ENCODE results near the gene CLDN17.

Gene CLDN17

DNA sequence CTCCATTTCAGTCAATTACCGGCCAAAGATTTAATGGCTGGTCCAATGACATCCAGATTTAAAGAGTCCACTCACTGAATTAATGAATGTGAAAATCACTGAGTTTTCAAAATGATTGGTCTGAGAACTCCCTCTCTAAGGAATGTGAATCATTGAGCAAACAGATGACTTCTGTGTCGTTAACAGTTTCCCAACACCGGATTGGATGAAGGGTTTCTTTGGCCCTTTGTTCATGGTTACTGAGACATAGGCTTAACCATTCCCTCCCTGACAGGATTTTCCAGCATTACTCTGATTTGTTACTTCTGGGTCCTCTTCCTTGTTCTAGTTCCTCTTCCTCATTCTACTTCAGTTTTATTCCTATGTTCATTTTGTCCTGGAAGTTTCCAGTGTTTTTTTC is 1.5 kb upstream of the CLDN17 start:
- no peaks in the 10 kb centered on the region for H3K79me1 ChIP-seq (replicated peaks; ENCODE audit: low read length, poor library complexity, severe bottlenecking)
- no peak overlapping the region for H3K27ac ChIP-seq (ENCODE audit: low read length, poor library complexity, severe bottlenecking)
- H3K4me1 ChIP-seq (ENCODE audit: control insufficient read depth, insufficient read depth, low read depth, low read length): no peaks in the 10 kb centered on the region
- H3K4me3 ChIP-seq (ENCODE audit: insufficient read depth in 1 of 2, low read depth in 1 of 2, low read length in 2 of 2): no peak overlapping the region
- H3K9me3 ChIP-seq (ENCODE audit: control insufficient read depth, low read length): no peaks in the 10 kb centered on the region
- no peak for DNase-seq
- H2BK120ac ChIP-seq (ENCODE audit: low read depth, low read length): no peak overlapping the region
- H2AFZ ChIP-seq (ENCODE audit: low read depth, low read length): no peak overlapping the region
- H2BK15ac ChIP-seq (ENCODE audit: low read depth, poor library complexity, severe bottlenecking): no peak overlapping the region
- no peak overlapping the region for H3K4ac ChIP-seq (ENCODE audit: low read depth in 1 of 2, low read length in 2 of 2)
- H4K8ac ChIP-seq (ENCODE audit: low read length): no peak overlapping the region
- H3K23ac ChIP-seq (ENCODE audit: low read length in 2 of 2): no peak overlapping the region
- no peaks in the 10 kb centered on the region for H3K27me3 ChIP-seq (ENCODE audit: control insufficient read depth in 1 of 2, insufficient read depth in 1 of 2, low read length in 2 of 2)
- no peaks in the 10 kb centered on the region for H3K36me3 ChIP-seq (ENCODE audit: control insufficient read depth in 1 of 2, insufficient read depth in 2 of 2, low read depth in 1 of 2, low read length in 2 of 2)
- H3K14ac ChIP-seq (ENCODE audit: low read length in 2 of 2): no peak overlapping the region
- H2BK5ac ChIP-seq (ENCODE audit: low read depth, low read length, poor library complexity, severe bottlenecking): no peak overlapping the region
- no peak overlapping the region for H3K4me2 ChIP-seq (ENCODE audit: low read length, poor library complexity, severe bottlenecking)
- no peak overlapping the region for H2AK5ac ChIP-seq (ENCODE audit: low read length, severe bottlenecking)
- H3K18ac ChIP-seq (ENCODE audit: low read depth in 1 of 2, low read length in 2 of 2): no peak overlapping the region
- 94% methylated on average over 2 of the region's 3 CpGs for WGBS
- H4K91ac ChIP-seq (ENCODE audit: low read length): no peak overlapping the region
- H2BK12ac ChIP-seq (ENCODE audit: low read length in 2 of 2): no peak overlapping the region
- H3K9ac ChIP-seq (ENCODE audit: low read length): no peak overlapping the region

DNA sequence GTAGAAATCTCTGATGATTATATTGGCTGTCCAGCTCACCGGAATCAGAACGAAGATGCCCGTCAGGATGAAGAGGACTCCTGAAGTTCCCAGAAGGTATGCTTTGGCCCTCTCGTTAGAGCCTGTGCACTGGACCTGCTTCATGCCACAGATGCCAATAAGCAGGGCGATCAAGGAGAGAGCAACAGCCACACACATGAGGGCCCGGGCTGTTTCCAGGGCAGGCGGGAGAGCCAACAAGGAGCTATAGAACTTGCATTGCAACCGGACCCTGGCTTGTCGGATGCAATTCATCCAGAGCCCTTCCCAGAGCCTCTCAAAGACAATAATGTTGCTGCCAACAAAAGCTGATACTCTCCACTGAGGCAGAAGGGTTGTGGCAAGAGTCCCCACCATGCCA is 434 bp downstream of the CLDN17 start:
- H3K79me1 ChIP-seq (replicated peaks; ENCODE audit: low read length, poor library complexity, severe bottlenecking): no peaks in the 10 kb centered on the region
- 88% methylated on average over 9 of the region's 9 CpGs for WGBS

DNA sequence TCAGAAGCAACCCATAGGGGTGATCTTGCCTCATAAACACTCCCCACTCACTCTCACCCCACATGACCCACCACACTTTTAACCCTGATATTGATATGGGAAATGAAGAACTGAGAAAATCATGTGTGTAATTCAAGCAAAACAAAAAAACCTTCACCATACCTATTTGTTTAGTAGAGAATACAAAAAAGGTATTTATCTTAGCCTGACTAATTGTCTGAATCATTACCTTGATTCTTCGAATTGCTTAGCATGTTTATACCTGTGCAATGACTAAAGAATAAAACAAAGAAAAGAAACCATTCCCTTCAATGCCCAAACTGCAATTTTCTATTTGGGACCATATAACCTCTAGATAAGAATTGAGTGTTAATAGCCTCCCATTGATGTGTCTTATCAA is 1.8 kb downstream of the CLDN17 start:
- Histone ChIP-seq H2AFZ (ENCODE audit: low read depth, low read length) (no peak overlapping the region), H3K9ac (ENCODE audit: low read length) (no peak overlapping the region), H3K27me3 (ENCODE audit: control insufficient read depth in 1 of 2, insufficient read depth in 1 of 2, low read length in 2 of 2) (no peaks in the 10 kb centered on the region), H3K9me3 (ENCODE audit: control insufficient read depth, low read length) (no peaks in the 10 kb centered on the region), H3K4me1 (ENCODE audit: control insufficient read depth, insufficient read depth, low read depth, low read length) (no peaks in the 10 kb centered on the region), H2BK15ac (ENCODE audit: low read depth, poor library complexity, severe bottlenecking) (no peak overlapping the region), H4K91ac (ENCODE audit: low read length) (no peak overlapping the region), H3K4ac (ENCODE audit: low read depth in 1 of 2, low read length in 2 of 2) (no peak overlapping the region), H3K23ac (ENCODE audit: low read length in 2 of 2) (no peak overlapping the region), H3K4me3 (ENCODE audit: insufficient read depth in 1 of 2, low read depth in 1 of 2, low read length in 2 of 2) (no peak overlapping the region), H2BK120ac (ENCODE audit: low read depth, low read length) (no peak overlapping the region), H4K8ac (ENCODE audit: low read length) (no peak overlapping the region), H2BK12ac (ENCODE audit: low read length in 2 of 2) (no peak overlapping the region), H3K36me3 (ENCODE audit: control insufficient read depth in 1 of 2, insufficient read depth in 2 of 2, low read depth in 1 of 2, low read length in 2 of 2) (no peaks in the 10 kb centered on the region), H3K14ac (ENCODE audit: low read length in 2 of 2) (no peak overlapping the region), H3K27ac (ENCODE audit: low read length, poor library complexity, severe bottlenecking) (no peak overlapping the region), H2AK5ac (ENCODE audit: low read length, severe bottlenecking) (no peak overlapping the region), H2BK5ac (ENCODE audit: low read depth, low read length, poor library complexity, severe bottlenecking) (no peak overlapping the region), H3K79me1 (replicated peaks; ENCODE audit: low read length, poor library complexity, severe bottlenecking) (no peaks in the 10 kb centered on the region), H3K4me2 (ENCODE audit: low read length, poor library complexity, severe bottlenecking) (no peak overlapping the region), H3K18ac (ENCODE audit: low read depth in 1 of 2, low read length in 2 of 2) (no peak overlapping the region)
- WGBS: no CpG with 5 or more reads among the region's 1 CpG
- no peak for DNase-seq

More for the DNA sequence above, 434 bp downstream of the CLDN17 start:
- no peak overlapping the region for H3K9ac ChIP-seq (ENCODE audit: low read length)
- no peaks in the 10 kb centered on the region for H3K4me1 ChIP-seq (ENCODE audit: control insufficient read depth, insufficient read depth, low read depth, low read length)
- no peak overlapping the region for H2AK5ac ChIP-seq (ENCODE audit: low read length, severe bottlenecking)
- no peak overlapping the region for H3K23ac ChIP-seq (ENCODE audit: low read length in 2 of 2)
- H2BK12ac ChIP-seq (ENCODE audit: low read length in 2 of 2): no peak overlapping the region
- no peak overlapping the region for H4K8ac ChIP-seq (ENCODE audit: low read length)
- DNase-seq: no peak
- no peaks in the 10 kb centered on the region for H3K27me3 ChIP-seq (ENCODE audit: control insufficient read depth in 1 of 2, insufficient read depth in 1 of 2, low read length in 2 of 2)
- no peak overlapping the region for H3K18ac ChIP-seq (ENCODE audit: low read depth in 1 of 2, low read length in 2 of 2)
- H3K4me2 ChIP-seq (ENCODE audit: low read length, poor library complexity, severe bottlenecking): no peak overlapping the region
- H3K4ac ChIP-seq (ENCODE audit: low read depth in 1 of 2, low read length in 2 of 2): no peak overlapping the region
- H3K4me3 ChIP-seq (ENCODE audit: insufficient read depth in 1 of 2, low read depth in 1 of 2, low read length in 2 of 2): no peak overlapping the region
- H3K9me3 ChIP-seq (ENCODE audit: control insufficient read depth, low read length): no peaks in the 10 kb centered on the region
- H4K91ac ChIP-seq (ENCODE audit: low read length): no peak overlapping the region
- H3K14ac ChIP-seq (ENCODE audit: low read length in 2 of 2): no peak overlapping the region
- H2AFZ ChIP-seq (ENCODE audit: low read depth, low read length): no peak overlapping the region
- no peaks in the 10 kb centered on the region for H3K36me3 ChIP-seq (ENCODE audit: control insufficient read depth in 1 of 2, insufficient read depth in 2 of 2, low read depth in 1 of 2, low read length in 2 of 2)
- H3K27ac ChIP-seq (ENCODE audit: low read length, poor library complexity, severe bottlenecking): no peak overlapping the region
- H2BK5ac ChIP-seq (ENCODE audit: low read depth, low read length, poor library complexity, severe bottlenecking): no peak overlapping the region
- no peak overlapping the region for H2BK15ac ChIP-seq (ENCODE audit: low read depth, poor library complexity, severe bottlenecking)
- no peak overlapping the region for H2BK120ac ChIP-seq (ENCODE audit: low read depth, low read length)

DNA sequence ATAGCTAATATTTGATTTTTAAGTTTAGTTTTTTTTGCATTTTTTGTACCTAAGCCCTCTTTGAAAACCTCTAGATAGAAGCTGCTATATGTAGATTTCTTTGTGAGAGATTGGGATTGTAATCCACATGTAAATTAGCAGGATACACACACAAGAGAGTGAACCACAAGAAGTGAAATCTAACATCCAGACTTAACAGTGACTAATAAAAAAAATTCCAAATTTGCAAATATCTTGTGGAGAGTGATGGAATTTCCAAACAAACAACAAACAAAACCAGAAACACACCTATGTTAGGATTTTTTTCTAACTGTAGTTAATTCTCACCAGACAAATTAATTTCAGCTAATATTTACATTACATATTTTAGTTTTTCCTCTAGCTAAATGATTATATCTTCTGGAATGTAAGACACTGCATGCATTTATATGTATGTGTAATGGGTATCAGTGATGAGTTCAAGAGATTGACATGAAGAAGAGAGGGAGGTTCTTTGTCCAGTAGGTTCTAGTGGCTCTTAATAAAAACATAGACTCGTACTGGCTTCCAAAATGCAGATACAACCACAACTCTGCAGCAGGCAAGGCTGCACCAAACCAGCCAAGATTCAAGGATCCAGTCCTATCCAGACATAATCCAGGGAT is 12.8 kb downstream of the CLDN17 start:
- H4K91ac ChIP-seq (ENCODE audit: low read length): no peak overlapping the region

More for the DNA sequence above, 12.8 kb downstream of the CLDN17 start:
- no peak for DNase-seq
- Histone ChIP-seq H3K27ac (ENCODE audit: low read length, poor library complexity, severe bottlenecking) (no peak overlapping the region), H2AFZ (ENCODE audit: low read depth, low read length) (no peak overlapping the region), H3K4me3 (ENCODE audit: insufficient read depth in 1 of 2, low read depth in 1 of 2, low read length in 2 of 2) (no peak overlapping the region), H2BK15ac (ENCODE audit: low read depth, poor library complexity, severe bottlenecking) (no peak overlapping the region), H2BK12ac (ENCODE audit: low read length in 2 of 2) (no peak overlapping the region), H3K4me1 (ENCODE audit: control insufficient read depth, insufficient read depth, low read depth, low read length) (no peaks in the 10 kb centered on the region), H2AK5ac (ENCODE audit: low read length, severe bottlenecking) (no peak overlapping the region), H2BK5ac (ENCODE audit: low read depth, low read length, poor library complexity, severe bottlenecking) (no peak overlapping the region), H3K4ac (ENCODE audit: low read depth in 1 of 2, low read length in 2 of 2) (no peak overlapping the region), H3K36me3 (ENCODE audit: control insufficient read depth in 1 of 2, insufficient read depth in 2 of 2, low read depth in 1 of 2, low read length in 2 of 2) (no peaks in the 10 kb centered on the region), H3K18ac (ENCODE audit: low read depth in 1 of 2, low read length in 2 of 2) (no peak overlapping the region), H3K23ac (ENCODE audit: low read length in 2 of 2) (no peak overlapping the region), H3K79me1 (replicated peaks; ENCODE audit: low read length, poor library complexity, severe bottlenecking) (no peaks in the 10 kb centered on the region), H3K14ac (ENCODE audit: low read length in 2 of 2) (no peak overlapping the region), H3K27me3 (ENCODE audit: control insufficient read depth in 1 of 2, insufficient read depth in 1 of 2, low read length in 2 of 2) (no peaks in the 10 kb centered on the region), H3K9me3 (ENCODE audit: control insufficient read depth, low read length) (no peaks in the 10 kb centered on the region), H2BK120ac (ENCODE audit: low read depth, low read length) (no peak overlapping the region), H3K4me2 (ENCODE audit: low read length, poor library complexity, severe bottlenecking) (no peak overlapping the region), H4K8ac (ENCODE audit: low read length) (no peak overlapping the region), H3K9ac (ENCODE audit: low read length) (no peak overlapping the region)
- WGBS: 41% methylated on average over 1 of the region's 1 CpG

Data from mesenchymal stem cell (in vitro differentiated cells and primary cell).